Panc1 (cell line): ENCODE data around the gene TTF2. TPM values are rescaled to one million over a fixed set of nuclear protein-coding genes. Genes with fewer than 3 reads are reported as not detected.

Source experiments
- ATAC-seq: fragments of 200-7000 bp; cut with Tn5 transposase; 2 replicates; pipeline ENCODE4 v1.9.1; 2020; ENCODE audit warnings: mild to moderate bottlenecking, moderate library complexity
- BruUV-seq: library from RNA; stranded (reverse); fragments of 400-500 nt; replicated peaks from 2 replicates; lab custom pipeline; 2021; lab: Mats Ljungman, UMichigan
- CTCF ChIA-PET: fragments of 300-600 bp; sonication (Branson Sonifier 250); formaldehyde crosslinking; loops from one replicate; lab custom pipeline; 2022; ENCODE audit warnings: antibody characterized with exemption; lab: Charles Lee
- POLR2A ChIA-PET: fragments of 300-600 bp; sonication (Branson Sonifier 250); formaldehyde crosslinking; loops from one replicate; lab custom pipeline; 2022; ENCODE audit warnings: antibody characterized with exemption; lab: Charles Lee
- DNase-seq: peaks from one replicate; pipeline ENCODE4 v3.0.0-alpha.2; 2010; ENCODE audit warnings: low read depth, low spot score
- H3K27ac ChIP-seq: 2 replicates; pipeline ENCODE4 v1.5.1; 2011; ENCODE audit warnings: mild to moderate bottlenecking, low read length, inconsistent platforms
- H3K27me3 ChIP-seq: fragments of 200-500 bp; sonication (Bioruptor generic); 2 replicates; pipeline ENCODE4 v1.6.0; 2014; ENCODE audit warnings: low read length, inconsistent platforms; ENCODE audit not compliant: control insufficient read depth, insufficient read depth
- H3K36me3 ChIP-seq: fragments of 200-500 bp; sonication (Bioruptor generic); 2 replicates; pipeline ENCODE4 v1.5.1; 2014; ENCODE audit warnings: inconsistent platforms, mild to moderate bottlenecking, low read length, moderate library complexity; ENCODE audit not compliant: control insufficient read depth, insufficient read depth
- H3K4me1 ChIP-seq: 2 replicates; pipeline ENCODE4 v1.5.1; 2011; ENCODE audit warnings: inconsistent platforms, mild to moderate bottlenecking, low read length, moderate library complexity; ENCODE audit not compliant: control insufficient read depth, insufficient read depth
- H3K4me3 ChIP-seq, 2 experiments: 2 replicates each; pipeline ENCODE4 v1.5.1; 2011 to 2012; ENCODE audit warnings: low read depth in 2 of 2, low read length in 2 of 2, mild to moderate bottlenecking in 2 of 2, inconsistent platforms in 1 of 2, moderate library complexity in 1 of 2
- H3K9me3 ChIP-seq: fragments of 200-500 bp; sonication (Bioruptor generic); 2 replicates; pipeline ENCODE4 v1.5.1; 2014; ENCODE audit warnings: low read depth, mild to moderate bottlenecking, inconsistent platforms, low read length, moderate library complexity; ENCODE audit not compliant: control insufficient read depth, insufficient read depth
- CTCF ChIP-seq: fragments of 450-650 bp; IDR thresholded peaks from 2 replicates; pipeline ENCODE4 v1.5.1; 2017; ENCODE audit warnings: mild to moderate bottlenecking
- POLR2AphosphoS5 ChIP-seq: IDR thresholded peaks from 2 replicates; pipeline ENCODE4 v1.6.1; 2012; ENCODE audit warnings: mild to moderate bottlenecking, low read depth, low read length, moderate library complexity
- REST ChIP-seq, 2 experiments: IDR thresholded peaks; 2 replicates each; pipeline ENCODE4 v1.6.1; 2011 to 2012; ENCODE audit warnings: low read depth in 2 of 2, control low read depth in 1 of 2, low read length in 1 of 2, mild to moderate bottlenecking in 1 of 2, moderate library complexity in 1 of 2; ENCODE audit not compliant: insufficient read depth in 1 of 2
- SIN3A ChIP-seq: IDR thresholded peaks from 2 replicates; pipeline ENCODE4 v1.6.1; 2012; ENCODE audit warnings: low read depth, mild to moderate bottlenecking, low read length, moderate library complexity, borderline replicate concordance; ENCODE audit not compliant: insufficient read depth
- TCF7L2 ChIP-seq: IDR thresholded peaks from 2 replicates; pipeline ENCODE4 v1.6.1; 2011; ENCODE audit warnings: mild to moderate bottlenecking, low read depth, low read length, inconsistent platforms
- in situ Hi-C: cut with HindIII; loops from 2 replicates; pipeline ENCODE4 v1.10.0; 2016; ENCODE audit warnings: low sequenced_read_pairs, low pct_unique_long_range_greater_than_20kb
- intact Hi-C: fragments of 100-400 bp; cut with micrococcal nuclease; formaldehyde crosslinking; loops from one replicate; pipeline ENCODE4 v1.10.0; 2022; ENCODE audit not compliant: unreplicated experiment
- total RNA-seq: library from RNA; stranded (reverse); gene quantifications from one replicate; pipeline ENCODE4 v1.2.1, GENCODE V29; 2021; ENCODE audit not compliant: unreplicated experiment

TTF2 gene
- total RNA-seq, 1 experiment from 2014 or later = 32.7 TPM

- in situ Hi-C loops (no loop called here), intact Hi-C loops (no loop called here)
- H3K4me3 ChIP-seq = no peak overlapping the region
- H3K27me3 ChIP-seq = no peaks in the 10 kb centered on the region
- H3K9me3 ChIP-seq = no peaks in the 10 kb centered on the region
- ATAC-seq (no peak), DNase-seq (no peak)
- ChIA-PET CTCF (no interaction called here), POLR2A (interaction anchor here (1.0 kb wide), 1 partner anchor 17 kb away, joined by 4 read pairs; no protein-coding TSS in a partner anchor)
- no peak overlapping the region for H3K27ac ChIP-seq
- TF ChIP-seq POLR2AphosphoS5 = no peak
- no peak for TF ChIP-seq REST (IDR thresholded peaks at IDR 0.05; ENCODE audit: insufficient read depth in 1 of 2, low read depth in 2 of 2, low read length in 1 of 2)
- no peak for TF ChIP-seq SIN3A
- TF ChIP-seq CTCF = no peak
- no peak for TF ChIP-seq TCF7L2
- no TSS peak for BruUV-seq
- peaks cover 6% of the 10 kb centered on the region; the same call in 1 of the 2 replicates for H3K36me3 ChIP-seq
- H3K4me1 ChIP-seq = no peaks in the 10 kb centered on the region
Observed at GRCh38 chr1:117092594-117092993, 32.5 kb downstream of the TTF2 start.

GRCh38 chr1:117093091-117093534 lies 33.0 kb downstream of the TTF2 start:
- H3K27ac ChIP-seq = no peak overlapping the region
- H3K4me3 ChIP-seq = no peak overlapping the region
- no TSS peak for BruUV-seq
- no peak for TF ChIP-seq CTCF
- no peak for TF ChIP-seq TCF7L2
- TF ChIP-seq SIN3A = no peak
- no peak for TF ChIP-seq REST (IDR thresholded peaks at IDR 0.05; ENCODE audit: insufficient read depth in 1 of 2, low read depth in 2 of 2, low read length in 1 of 2)
- no peak for TF ChIP-seq POLR2AphosphoS5
- no peaks in the 10 kb centered on the region for H3K9me3 ChIP-seq
- ATAC-seq (no peak), DNase-seq (no peak)
- intact Hi-C loops (no loop called here), in situ Hi-C loops (no loop called here)
- ChIA-PET POLR2A (interaction anchor here (0.7 to 1.0 kb wide), 2 partner anchors 17 to 18 kb away, joined by 4 read pairs; no protein-coding TSS in a partner anchor), CTCF (no interaction called here)
- no peaks in the 10 kb centered on the region for H3K27me3 ChIP-seq
- H3K4me1 ChIP-seq = no peaks in the 10 kb centered on the region
- peaks cover 6% of the 10 kb centered on the region; the same call in 1 of the 2 replicates for H3K36me3 ChIP-seq
